Endothelial cell of umbilical vein (primary cell): ENCODE data around the gene CCDC9. TPM values are rescaled to one million over a fixed set of nuclear protein-coding genes. Genes with fewer than 3 reads are reported as not detected.

Source experiments
- BruUV-seq: library from RNA; stranded (reverse); fragments of 400-500 nt; replicated peaks from 2 replicates; lab custom pipeline; 2021; lab: Mats Ljungman, UMichigan
- CTCF ChIA-PET: fragments of 300-600, 350-600 bp; sonication (Branson Sonifier 250); formaldehyde crosslinking; loops from one replicate; lab custom pipeline; 2021; ENCODE audit warnings: antibody characterized with exemption, inconsistent platforms; lab: Charles Lee
- POLR2A ChIA-PET: fragments of 300-600, 350-600 bp; sonication (Branson Sonifier 250); formaldehyde crosslinking; loops from one replicate; lab custom pipeline; 2021; ENCODE audit warnings: antibody characterized with exemption, inconsistent platforms; lab: Charles Lee
- DNase-seq: peaks from one replicate; pipeline ENCODE4 v3.0.0-alpha.2; 2011; ENCODE audit warnings: low read depth, low spot score
- FAIRE-seq: peaks from 2 replicates; lab custom pipeline; 2011; peaks lifted over from hg19 to GRCh38; lab: Jason Lieb, UNC
- H2AFZ ChIP-seq: 2 replicates; pipeline ENCODE4 v1.6.0; 2012; ENCODE audit warnings: low read depth, low read length, control low read depth, inconsistent platforms
- H3K27ac ChIP-seq: 2 replicates; pipeline ENCODE4 v1.5.1; 2011; ENCODE audit warnings: low read depth, mild to moderate bottlenecking, control low read depth, low read length, moderate library complexity; ENCODE audit not compliant: insufficient read depth
- H3K27me3 ChIP-seq, 2 experiments: 2 replicates each; pipeline versions ENCODE4 v1.6.0 to v1.6.1; 2011; ENCODE audit warnings: low read length in 2 of 2, mixed read lengths in 1 of 2; ENCODE audit not compliant: control insufficient read depth in 2 of 2, insufficient read depth in 2 of 2
- H3K36me3 ChIP-seq, 2 experiments: 2 replicates in 1 of 2; 3 replicates in 1 of 2; pipeline ENCODE4 v1.5.1; 2011; ENCODE audit warnings: low read length in 2 of 2, mild to moderate bottlenecking in 1 of 2, moderate library complexity in 1 of 2; ENCODE audit not compliant: control insufficient read depth in 2 of 2, insufficient read depth in 2 of 2; ENCODE audit errors: extremely low read depth in 1 of 2
- H3K4me1 ChIP-seq: 3 replicates; pipeline ENCODE4 v1.5.1; 2011; ENCODE audit warnings: mild to moderate bottlenecking, low read length; ENCODE audit not compliant: control insufficient read depth, insufficient read depth; ENCODE audit errors: extremely low read depth
- H3K4me2 ChIP-seq: 2 replicates; pipeline ENCODE4 v1.6.1; 2011; ENCODE audit warnings: low read length, control low read depth, mixed read lengths; ENCODE audit not compliant: insufficient read depth
- H3K4me3 ChIP-seq, 3 experiments: fragments of 200-600 bp in 1 of 3; sonication (generic), shearing (Covaris generic) in 1 of 3; replicated peaks in 1 of 3; 2 replicates each; pipeline ENCODE4 v1.5.1; 2011 to 2016; ENCODE audit warnings: control low read depth in 3 of 3, low read length in 3 of 3, mild to moderate bottlenecking in 2 of 3, inconsistent platforms in 1 of 3, low read depth in 1 of 3, moderate library complexity in 1 of 3; ENCODE audit not compliant: insufficient read depth in 1 of 3
- H3K79me2 ChIP-seq: 2 replicates; pipeline ENCODE4 v1.6.0; 2012; ENCODE audit warnings: low read length, inconsistent platforms; ENCODE audit not compliant: control insufficient read depth, insufficient read depth
- H3K9ac ChIP-seq: replicated peaks from 2 replicates; pipeline ENCODE3; 2011; ENCODE audit warnings: low read length, control low read depth; ENCODE audit not compliant: insufficient read depth; ENCODE audit errors: extremely low read depth
- H3K9me1 ChIP-seq: replicated peaks from 3 replicates; pipeline ENCODE4 v1.6.0; 2011; ENCODE audit warnings: mild to moderate bottlenecking, low read length; ENCODE audit not compliant: control insufficient read depth, insufficient read depth; ENCODE audit errors: extremely low read depth
- H3K9me3 ChIP-seq: replicated peaks from 2 replicates; pipeline ENCODE4 v1.5.1; 2012; ENCODE audit warnings: low read length, inconsistent platforms; ENCODE audit not compliant: control insufficient read depth, insufficient read depth
- H4K20me1 ChIP-seq: replicated peaks from 2 replicates; pipeline ENCODE3; 2011; ENCODE audit warnings: mild to moderate bottlenecking, low read length; ENCODE audit not compliant: control insufficient read depth, insufficient read depth; ENCODE audit errors: extremely low read depth
- EZH2 ChIP-seq: IDR thresholded peaks from 2 replicates; pipeline ENCODE4 v1.6.1; 2012; ENCODE audit warnings: borderline replicate concordance, low read depth, mild to moderate bottlenecking, moderate library complexity, low read length, inconsistent platforms; ENCODE audit not compliant: severe bottlenecking
- FOS ChIP-seq: IDR thresholded peaks from 2 replicates; pipeline ENCODE4 v1.6.1; 2011; ENCODE audit warnings: mild to moderate bottlenecking, low read length, moderate library complexity, borderline replicate concordance; ENCODE audit not compliant: insufficient read depth
- GATA2 ChIP-seq: IDR thresholded peaks from 2 replicates; pipeline ENCODE4 v1.7.0; 2011; ENCODE audit warnings: low read depth, mild to moderate bottlenecking, moderate library complexity, mixed read lengths, low read length; ENCODE audit not compliant: insufficient read length, insufficient read depth
- JUN ChIP-seq: IDR thresholded peaks from 2 replicates; pipeline ENCODE4 v1.6.1; 2011; ENCODE audit warnings: borderline replicate concordance, low read depth; ENCODE audit not compliant: insufficient read length, insufficient read depth
- MYC ChIP-seq: IDR thresholded peaks from one replicate; pipeline ENCODE4 v1.6.1; 2011; ENCODE audit warnings: mild to moderate bottlenecking, low read depth, low read length
- POLR2A ChIP-seq: IDR thresholded peaks from 2 replicates; pipeline ENCODE4 v1.6.1; 2012; ENCODE audit warnings: low read depth, mild to moderate bottlenecking, control low read depth, low read length
- POLR2AphosphoS5 ChIP-seq: IDR thresholded peaks from 2 replicates; pipeline ENCODE4 v1.6.1; 2012; ENCODE audit warnings: low read depth, mild to moderate bottlenecking, control low read depth, low read length, moderate library complexity; ENCODE audit not compliant: insufficient read depth
- dilution Hi-C: fragments of 300-500 bp; cut with MboI; formaldehyde crosslinking; loops from one replicate; pipeline ENCODE4 v1.15.0; 2019; ENCODE audit warnings: low sequenced_read_pairs; ENCODE audit not compliant: extremely low pct_ligation_motif_present
- intact Hi-C: fragments of 100-400 bp; cut with micrococcal nuclease; formaldehyde crosslinking; loops from one replicate; pipeline ENCODE4 v1.10.0; 2022
- polyA plus RNA-seq, 4 experiments: library from polyadenylated mRNA; depleted of rRNA in 3 of 4; stranded (reverse) in 3 of 4; unstranded in 1 of 4; fragments of >200 nt; gene quantifications; 2 replicates each; pipeline versions ENCODE4 v1.2.1 to v1.2.3, GENCODE V29; 2011 to 2012; ENCODE audit warnings: missing spikeins in 1 of 4
- total RNA-seq: library from RNA; stranded (reverse); gene quantifications from 2 replicates; pipeline ENCODE4 v1.2.3, GENCODE V29; 2021
- TF ChIP-seq, protein P1 (sequence below): IDR thresholded peaks from 2 replicates; pipeline ENCODE4 v1.6.1; 2011; ENCODE audit not compliant: insufficient read depth, insufficient read length
- TF ChIP-seq, protein P2 (sequence below), 2 donors: IDR thresholded peaks; 1 replicate in 1 of 2; 2 replicates in 1 of 2; pipeline ENCODE4 v1.5.1; 2011; ENCODE audit warnings: low read length in 2 of 2, mild to moderate bottlenecking in 2 of 2, moderate library complexity in 2 of 2, control low read depth in 1 of 2, inconsistent platforms in 1 of 2, low read depth in 1 of 2; ENCODE audit not compliant: insufficient read depth in 1 of 2; ENCODE audit errors: extremely low read depth in 1 of 2

The CCDC9 gene
- total and polyA plus RNA-seq, 2 donors (not counting 3 experiments of a cell fraction or from before 2014, with no cell fraction given): 6.0 to 26.9 TPM

DNA sequence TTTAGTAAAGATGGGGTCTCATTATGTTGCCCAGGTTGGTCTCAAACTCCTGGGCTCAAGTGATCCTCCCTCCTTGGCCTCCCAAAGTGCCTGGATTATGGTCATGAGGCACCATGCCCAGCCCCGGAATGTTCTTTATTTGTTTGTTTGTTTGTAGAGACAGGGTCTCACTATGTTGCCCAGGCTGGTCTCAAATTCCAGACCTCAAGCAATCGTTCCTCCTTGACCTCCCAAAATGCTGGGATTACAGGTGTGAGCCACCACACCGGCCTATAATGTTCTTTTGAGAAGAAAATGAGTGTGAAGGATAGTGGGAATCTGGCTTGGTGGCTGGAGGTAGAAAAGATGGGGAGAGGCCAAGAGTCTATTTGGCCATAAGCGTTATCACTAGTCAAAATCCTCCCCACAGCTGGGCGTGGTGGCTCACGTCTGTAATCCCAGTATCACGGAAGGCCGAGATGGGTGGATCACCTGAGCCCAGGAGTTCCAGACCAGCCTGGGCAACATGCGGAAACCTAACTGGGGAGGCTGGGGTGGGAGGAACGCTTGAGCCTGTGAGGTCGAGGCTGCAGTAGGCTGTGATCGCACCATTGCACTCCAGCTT lies 20.2 kb upstream of the CCDC9 start:
- TF ChIP-seq, protein P1, sequence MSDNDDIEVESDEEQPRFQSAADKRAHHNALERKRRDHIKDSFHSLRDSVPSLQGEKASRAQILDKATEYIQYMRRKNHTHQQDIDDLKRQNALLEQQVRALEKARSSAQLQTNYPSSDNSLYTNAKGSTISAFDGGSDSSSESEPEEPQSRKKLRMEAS: no peak
- TF ChIP-seq FOS (no peak), POLR2AphosphoS5 (no peak), POLR2A (no peak), JUN (no peak), GATA2 (no peak), EZH2 (no peak), MYC (no peak)
- TF ChIP-seq, protein P2, sequence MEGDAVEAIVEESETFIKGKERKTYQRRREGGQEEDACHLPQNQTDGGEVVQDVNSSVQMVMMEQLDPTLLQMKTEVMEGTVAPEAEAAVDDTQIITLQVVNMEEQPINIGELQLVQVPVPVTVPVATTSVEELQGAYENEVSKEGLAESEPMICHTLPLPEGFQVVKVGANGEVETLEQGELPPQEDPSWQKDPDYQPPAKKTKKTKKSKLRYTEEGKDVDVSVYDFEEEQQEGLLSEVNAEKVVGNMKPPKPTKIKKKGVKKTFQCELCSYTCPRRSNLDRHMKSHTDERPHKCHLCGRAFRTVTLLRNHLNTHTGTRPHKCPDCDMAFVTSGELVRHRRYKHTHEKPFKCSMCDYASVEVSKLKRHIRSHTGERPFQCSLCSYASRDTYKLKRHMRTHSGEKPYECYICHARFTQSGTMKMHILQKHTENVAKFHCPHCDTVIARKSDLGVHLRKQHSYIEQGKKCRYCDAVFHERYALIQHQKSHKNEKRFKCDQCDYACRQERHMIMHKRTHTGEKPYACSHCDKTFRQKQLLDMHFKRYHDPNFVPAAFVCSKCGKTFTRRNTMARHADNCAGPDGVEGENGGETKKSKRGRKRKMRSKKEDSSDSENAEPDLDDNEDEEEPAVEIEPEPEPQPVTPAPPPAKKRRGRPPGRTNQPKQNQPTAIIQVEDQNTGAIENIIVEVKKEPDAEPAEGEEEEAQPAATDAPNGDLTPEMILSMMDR (IDR thresholded peaks at IDR 0.05; ENCODE audit: extremely low read depth in 1 of 2, insufficient read depth in 1 of 2, low read depth in 1 of 2, low read length in 2 of 2): no peak
- H3K36me3 ChIP-seq: no peaks in the 10 kb centered on the region
- FAIRE-seq (no peak), DNase-seq (no peak)
- no TSS peak for BruUV-seq
- H3K4me1 ChIP-seq: peaks cover 22% of the 10 kb centered on the region
- H3K4me2 ChIP-seq: no peak overlapping the region
- H3K4me3 ChIP-seq: no peak overlapping the region
- H2AFZ ChIP-seq: no peak overlapping the region
- dilution Hi-C loops: no loop called here
- H4K20me1 ChIP-seq: no peaks in the 10 kb centered on the region
- no peaks in the 10 kb centered on the region for H3K9me1 ChIP-seq
- H3K9me3 ChIP-seq: no peaks in the 10 kb centered on the region
- H3K27ac ChIP-seq: no peak overlapping the region
- CTCF ChIA-PET: interaction anchor here (2.3 to 4.3 kb wide), 2 partner anchors 8 to 25 kb away, joined by 13 to 32 read pairs; no protein-coding TSS in a partner anchor
- intact Hi-C loops: no loop called here
- POLR2A ChIA-PET: interaction anchor here (0.7 kb wide), 1 partner anchor 10 kb away, joined by 3 read pairs; no protein-coding TSS in a partner anchor
- no peak overlapping the region for H3K9ac ChIP-seq
- H3K27me3 ChIP-seq: no peaks in the 10 kb centered on the region
- no peaks in the 10 kb centered on the region for H3K79me2 ChIP-seq
